Urothelium cell line (cell line): Measurements from ENCODE around the gene SLC33A1.
A peak's percentile ranks its signal among the peaks of the same experiment; 100 is the strongest.
"Not testable (repeated sequence)": the region's sequence is repeated elsewhere in the genome, so short reads cannot be mapped to it uniquely, and the experiment has no call there.

Experiments used
- DNase-seq: peaks from one replicate; pipeline ENCODE4 v3.0.0; 2011; ENCODE audit warnings: low spot score, mixed read lengths
- FAIRE-seq: peaks from 2 replicates; lab custom pipeline; 2011; peaks lifted over from hg19 to GRCh38; lab: Jason Lieb, UNC

SLC33A1 gene

DNA sequence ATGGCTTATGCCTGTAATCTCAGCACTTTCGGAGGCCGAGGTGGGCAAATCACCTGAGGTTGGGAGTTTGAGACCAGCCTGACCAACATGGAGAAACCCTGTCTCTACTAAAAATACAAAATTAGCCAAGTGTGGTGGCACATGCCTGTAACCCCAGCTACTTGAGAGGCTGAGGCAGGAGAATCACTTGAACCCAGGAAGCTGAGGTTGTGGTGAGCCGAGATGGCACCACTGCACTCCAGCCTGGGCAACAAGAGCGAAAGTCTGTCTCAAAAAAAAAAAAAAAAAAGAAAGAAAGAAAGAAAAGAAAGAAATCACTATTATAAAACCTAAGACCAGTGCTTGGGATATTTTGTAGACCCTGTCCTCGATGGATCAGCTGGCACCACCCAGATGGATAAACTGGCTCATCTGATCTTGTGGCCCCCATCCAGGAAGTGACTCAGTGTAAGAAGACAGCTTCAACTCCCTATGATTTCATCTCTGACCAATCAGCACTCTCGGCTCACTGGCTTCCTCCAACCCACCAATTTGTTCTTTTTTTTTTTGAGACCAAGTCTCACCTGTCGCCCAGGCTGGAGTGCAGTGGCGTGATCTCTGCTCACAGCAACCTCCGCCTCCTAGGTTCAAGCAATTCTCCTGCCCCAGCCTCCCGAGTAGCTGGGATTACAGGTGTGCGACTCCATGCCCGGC is 8.2 kb upstream of the SLC33A1 start:
- FAIRE-seq, DNase-seq: not testable (repeated sequence)

DNA sequence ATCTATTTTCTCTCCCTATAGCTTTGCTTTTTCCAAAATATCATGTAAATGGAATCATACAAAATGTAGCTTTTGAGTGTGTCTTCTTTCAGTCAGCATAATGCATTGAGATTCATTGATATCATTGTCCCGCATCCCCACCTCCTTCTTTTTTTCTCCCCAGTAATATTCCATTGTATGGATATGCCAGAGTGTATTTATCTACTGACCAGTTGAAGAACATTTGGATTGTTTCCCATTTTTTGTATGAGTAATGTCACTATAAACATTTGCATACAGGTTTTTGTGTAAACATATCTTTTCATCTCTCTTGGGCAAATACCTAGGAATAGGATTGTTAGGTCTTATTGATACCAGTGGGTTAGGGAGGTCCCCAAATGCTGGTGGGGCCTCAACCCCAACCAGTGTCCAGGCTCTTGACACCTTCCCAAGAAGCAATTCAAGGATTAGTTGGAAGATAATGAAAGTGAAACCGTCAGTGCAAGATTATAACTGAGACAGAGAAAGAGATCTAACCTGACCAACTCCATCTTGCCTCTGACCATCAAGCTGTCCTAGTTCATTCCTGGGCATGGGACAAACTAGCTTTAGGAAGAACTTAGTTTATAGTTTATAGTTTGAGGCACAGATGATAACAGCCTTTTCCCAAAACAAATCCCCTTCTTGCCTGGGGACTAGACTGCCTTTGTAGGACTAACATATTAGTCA is 7.4 kb upstream of the SLC33A1 start:
- FAIRE-seq (no peak), DNase-seq (no peak)

DNA sequence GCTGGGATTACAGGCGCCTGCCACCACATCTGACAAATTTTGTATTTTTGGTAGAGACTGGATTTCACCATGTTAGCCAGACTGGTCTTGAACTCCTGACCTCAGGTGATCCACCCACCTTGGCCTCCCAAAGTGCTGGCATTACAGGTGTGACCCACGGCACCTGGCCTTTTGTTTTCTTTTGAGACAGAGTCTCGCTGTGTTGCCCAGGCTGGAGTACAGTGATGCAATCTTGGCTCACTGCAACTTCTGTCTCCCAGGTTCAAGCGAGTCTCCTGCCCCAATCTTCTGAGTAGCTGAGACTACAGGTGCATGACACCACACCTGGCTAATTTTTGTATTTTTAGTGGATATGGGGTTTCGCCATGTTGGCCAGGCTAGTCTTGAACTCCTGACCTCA is 6.2 kb upstream of the SLC33A1 start:
- not testable (repeated sequence) for DNase-seq, FAIRE-seq

DNA sequence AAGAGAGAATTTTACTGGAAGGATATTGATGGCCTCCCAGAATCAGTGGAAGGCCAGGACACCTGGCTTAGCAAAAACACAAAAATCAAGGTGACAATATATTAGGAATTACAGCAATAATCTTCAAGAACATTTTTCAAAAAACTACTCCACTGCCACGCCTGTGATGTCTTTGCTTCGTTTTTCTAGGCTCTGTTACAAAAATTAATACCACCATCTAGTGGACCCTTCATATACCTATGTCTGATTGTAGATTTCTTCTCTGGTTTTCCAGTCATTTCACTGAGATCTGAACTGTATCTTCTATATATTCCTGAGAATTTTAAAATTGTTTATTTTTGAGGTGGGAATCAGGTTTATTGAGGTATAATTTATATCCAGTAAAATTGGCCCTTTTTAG is 5.6 kb upstream of the SLC33A1 start:
- DNase-seq (peak; percentile 7), FAIRE-seq (no peak)

DNA sequence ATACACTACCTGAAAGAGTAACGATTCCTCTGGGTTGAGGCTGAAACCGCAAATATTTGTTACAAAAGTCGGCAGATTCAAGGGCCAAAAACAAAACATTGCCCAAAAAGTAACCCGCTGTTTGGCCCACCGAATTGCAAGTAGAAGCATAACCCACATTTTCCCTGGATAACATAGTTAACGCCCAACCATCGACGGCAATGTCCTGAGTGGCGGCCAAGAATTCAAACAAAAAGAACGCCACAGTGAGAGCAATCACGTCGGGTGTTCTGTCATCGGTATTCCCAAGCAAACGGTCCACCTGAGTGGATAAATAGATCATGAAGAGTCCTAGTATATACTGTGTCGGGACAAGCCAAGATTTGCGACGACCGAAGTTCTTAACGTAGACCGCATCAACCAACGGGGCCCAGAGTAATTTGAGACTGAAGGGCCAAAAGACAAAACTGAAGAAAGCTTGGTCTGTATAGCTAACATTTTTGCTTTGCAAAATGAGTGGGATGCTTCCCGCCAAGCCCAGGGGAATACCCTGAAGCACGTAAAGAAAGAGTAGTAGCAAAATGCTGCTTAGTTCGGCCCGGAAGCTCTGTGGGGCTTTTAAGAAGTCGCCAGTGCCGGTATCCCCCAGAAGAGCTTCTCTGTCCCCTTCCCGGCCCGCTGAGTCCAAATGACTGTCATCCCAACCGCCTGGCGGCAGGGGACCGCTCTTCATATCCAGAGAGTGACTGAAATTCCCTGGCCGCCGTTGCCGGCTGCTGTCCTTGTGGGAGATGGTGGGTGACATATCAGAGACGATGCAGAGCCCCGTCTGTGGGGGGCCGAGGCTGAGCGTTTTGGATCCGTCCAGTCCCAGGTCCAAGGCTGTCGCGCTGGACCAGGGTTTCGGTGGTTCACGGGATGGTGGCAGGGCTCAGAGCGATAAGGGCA is 750 bp downstream of the SLC33A1 start:
- FAIRE-seq (no peak), DNase-seq (peak; percentile 11)

DNA sequence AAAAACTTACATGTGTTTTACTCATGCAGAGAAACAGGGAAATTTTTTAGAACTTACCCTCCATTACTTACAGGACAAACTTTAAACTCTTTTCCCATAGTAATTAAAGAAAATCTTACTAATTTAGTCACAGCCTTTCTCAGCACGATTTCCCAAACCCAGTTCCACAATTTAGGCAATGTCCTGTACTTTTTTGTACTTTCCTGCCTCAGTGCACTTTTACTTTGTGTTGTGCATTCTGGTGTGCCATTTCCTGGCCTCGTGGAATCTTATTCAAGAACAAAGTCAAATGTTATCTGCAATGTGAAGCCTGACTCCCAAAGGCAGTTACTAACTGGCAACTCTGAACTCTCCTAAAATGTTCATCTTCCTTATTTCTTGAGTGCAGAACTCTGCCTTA is 1.9 kb downstream of the SLC33A1 start:
- FAIRE-seq = no peak
- DNase-seq = no peak

DNA sequence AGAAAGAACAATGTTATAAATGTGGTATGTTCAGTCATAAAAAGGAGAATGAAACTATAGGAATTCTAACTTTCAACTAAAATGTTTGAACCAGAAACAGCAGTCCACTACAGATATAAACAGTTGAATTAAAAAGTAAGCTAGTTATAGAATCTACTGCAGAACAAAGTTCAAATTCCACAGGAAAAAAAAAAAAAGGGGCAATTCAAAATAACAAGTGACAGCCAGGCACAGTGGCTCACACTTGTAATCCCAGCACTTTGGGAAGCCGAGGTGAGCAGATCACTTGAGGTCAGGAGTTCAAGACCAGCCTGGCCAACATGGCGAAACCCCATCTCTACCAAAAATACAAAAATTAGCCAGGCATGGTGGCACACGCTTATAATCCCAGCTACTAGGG is 4.8 kb downstream of the SLC33A1 start:
- DNase-seq, FAIRE-seq: not testable (repeated sequence)

DNA sequence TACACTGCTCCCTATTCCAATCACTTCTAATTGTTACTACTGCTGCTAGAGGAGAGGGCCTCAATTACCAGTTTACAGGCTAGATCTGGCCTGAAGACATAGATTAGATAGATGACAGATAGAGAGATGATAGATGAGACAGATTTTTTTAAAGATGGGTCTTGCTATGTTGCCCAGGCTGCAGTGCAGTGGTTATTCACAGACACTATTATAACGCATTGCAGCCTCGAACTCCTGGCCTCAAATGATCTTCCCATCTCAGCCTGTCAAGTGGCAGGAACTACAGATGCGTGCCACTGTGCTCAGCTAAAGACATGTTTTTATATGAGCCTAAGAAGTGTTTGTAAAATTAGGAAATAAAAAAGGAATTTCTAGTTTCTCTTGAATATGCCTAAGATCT is 6.2 kb downstream of the SLC33A1 start:
- FAIRE-seq (no peak), DNase-seq (no peak)

DNA sequence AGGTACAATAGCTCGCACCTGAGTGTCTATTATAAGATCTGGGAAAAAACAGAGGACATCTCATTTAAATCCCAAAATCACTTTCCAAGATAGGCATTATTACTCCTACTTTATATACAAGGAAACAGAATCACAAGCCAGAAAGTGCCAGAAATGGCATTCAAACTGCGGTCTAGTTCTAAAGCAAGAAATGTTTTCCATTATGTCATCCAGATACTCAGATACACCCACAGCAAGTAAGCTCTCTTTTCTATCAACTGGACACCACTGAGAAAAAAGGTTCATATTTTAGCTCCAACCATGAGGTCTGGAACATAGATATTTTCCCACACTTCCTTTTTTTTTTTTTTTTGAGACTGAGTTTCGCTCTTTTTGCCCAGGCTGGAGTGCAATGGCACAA is 8.1 kb downstream of the SLC33A1 start:
- FAIRE-seq (no peak), DNase-seq (no peak)

DNA sequence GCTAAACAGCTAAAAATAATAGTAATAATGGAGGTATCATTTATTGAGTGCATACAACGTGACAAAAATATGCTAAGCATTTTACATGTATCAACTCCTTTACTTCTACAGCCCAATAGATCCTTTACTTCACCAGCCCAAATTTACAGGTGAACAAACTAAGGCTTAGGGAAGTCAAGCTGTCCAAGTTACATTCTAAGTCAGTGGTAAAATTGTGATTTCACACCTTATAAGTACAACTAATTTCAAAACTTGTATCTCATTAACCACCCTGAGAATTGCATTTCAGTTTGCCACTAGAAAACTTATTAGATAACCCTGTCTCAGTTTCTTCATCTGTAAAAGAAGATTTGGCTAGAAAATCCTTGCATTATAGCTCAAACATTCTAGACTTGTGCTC is 10.7 kb downstream of the SLC33A1 start:
- DNase-seq (no peak), FAIRE-seq (no peak)

DNA sequence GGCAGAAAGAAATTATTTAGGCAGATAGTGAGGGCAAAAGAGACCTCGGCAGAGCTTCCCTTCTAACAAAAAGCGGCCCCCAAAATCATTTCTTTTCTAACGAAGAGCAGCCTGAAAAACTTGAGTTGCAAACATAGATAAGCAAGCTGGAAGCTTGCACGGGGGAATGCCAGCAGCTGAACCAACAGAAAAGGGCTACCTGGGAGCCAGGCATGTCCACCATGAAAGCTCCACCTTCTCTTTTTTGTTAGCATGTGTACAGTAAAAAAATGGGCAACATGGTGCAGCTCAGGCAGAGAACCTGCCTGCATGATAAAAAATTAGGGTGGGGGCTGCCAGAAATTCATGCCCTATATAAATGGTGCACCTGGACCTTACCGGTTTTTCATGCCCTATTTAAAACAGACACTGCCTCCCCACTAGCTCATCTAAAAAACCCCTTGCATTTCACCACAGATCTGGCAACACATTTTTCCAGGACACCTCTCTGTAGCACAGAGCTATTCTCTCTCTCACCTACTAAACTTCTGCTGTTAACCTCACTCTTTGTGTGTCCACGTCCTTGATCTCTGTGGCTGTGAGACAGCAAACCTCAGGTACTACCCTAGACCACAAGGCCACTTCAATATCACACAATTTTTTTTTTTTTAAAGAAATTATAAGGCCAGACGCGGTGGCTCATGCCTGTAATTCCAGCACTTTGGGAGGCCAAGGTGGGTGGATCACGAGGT is 18.7 kb downstream of the SLC33A1 start:
- DNase-seq (no peak), FAIRE-seq (no peak)

DNA sequence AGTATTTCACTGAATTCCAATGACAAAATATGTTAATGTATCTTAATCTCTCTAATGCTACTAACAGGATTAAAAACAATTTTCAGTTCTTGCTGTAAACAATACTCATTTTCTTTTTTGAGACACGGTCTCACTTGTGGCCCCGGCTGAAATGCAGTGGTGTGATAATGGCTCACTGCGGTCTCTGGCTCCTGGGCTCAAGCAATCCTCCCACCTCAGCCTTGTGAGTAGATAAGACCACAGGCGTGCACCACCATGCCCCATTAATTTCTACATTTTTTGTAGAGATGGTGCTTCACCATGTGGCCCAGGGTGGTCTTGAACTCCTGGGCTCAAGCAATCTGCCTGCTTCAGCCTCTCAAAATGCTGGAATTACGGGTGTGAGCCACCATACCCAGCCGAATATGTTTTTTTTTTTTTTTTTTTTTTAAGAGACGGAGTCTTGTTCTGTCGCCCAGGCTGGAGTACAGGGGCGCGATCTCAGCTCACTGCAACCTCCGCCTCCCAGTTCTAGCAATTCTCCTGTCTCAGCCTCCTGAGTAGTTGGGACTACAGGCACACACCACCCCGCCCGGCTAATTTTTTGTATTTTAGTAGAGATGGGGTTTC is 25.6 kb downstream of the SLC33A1 start:
- FAIRE-seq, DNase-seq: not testable (repeated sequence)

DNA sequence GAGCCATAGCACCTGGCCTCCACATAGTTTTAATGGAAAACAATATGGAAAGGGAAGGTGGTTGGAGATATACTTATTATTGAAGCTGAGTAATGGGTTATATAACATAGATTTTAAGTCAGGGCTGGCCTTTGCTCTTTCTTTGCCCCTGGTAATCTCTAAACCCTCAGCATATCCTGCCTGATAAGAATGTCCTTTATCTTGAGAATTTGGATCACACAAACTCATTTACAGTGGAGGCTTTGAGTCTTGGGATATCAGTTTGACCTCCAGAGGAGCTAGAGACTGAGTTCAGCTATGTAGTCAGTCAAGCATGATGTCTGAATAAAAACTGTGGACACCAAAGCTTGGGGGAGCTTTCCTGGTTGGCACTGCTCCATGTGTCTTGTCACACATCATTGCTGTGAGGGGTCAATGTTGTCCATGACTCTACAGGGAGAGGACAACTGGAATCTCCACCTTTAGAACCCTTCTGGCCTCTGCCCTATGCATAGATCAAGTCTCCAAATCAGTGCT is 39.1 kb downstream of the SLC33A1 start:
- FAIRE-seq = no peak
- no peak for DNase-seq

DNA sequence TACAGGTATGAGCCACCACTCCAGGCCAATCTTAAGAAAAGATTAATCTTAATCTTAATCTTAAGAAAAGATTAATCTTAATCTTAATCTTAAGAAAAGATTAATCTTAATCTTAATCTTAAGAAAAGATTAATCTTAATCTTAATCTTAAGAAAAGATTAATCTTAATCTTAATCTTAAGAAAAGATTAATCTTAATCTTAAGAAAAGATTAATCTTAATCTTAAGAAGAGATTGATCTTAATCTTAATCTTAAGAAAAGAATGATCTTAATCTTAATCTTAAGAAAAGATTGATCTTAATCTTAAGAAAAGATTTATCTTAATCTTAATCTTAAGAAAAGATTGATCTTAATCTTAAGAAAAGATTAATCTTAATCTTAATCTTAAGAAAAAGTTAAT is 41.0 kb downstream of the SLC33A1 start:
- DNase-seq, FAIRE-seq: not testable (repeated sequence)

DNA sequence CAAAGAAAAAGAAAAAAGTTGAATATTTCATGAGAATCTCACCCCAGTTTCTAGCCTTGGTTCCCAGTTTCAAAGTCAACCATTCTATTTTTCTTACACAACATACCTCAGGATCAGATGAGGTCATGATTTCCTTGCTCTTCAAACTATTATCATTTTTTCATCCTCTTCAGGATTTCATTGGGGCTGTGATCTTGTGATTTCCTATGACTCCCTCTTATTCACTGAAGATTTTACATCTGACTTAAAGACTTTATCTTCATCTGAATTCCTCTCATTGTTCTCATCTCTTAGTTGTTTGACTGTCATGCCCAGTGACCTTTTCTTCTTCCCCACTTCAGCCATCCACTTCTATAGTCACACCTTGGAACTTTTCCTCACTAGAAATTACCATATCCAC is 45.0 kb downstream of the SLC33A1 start:
- no peak for DNase-seq

DNA sequence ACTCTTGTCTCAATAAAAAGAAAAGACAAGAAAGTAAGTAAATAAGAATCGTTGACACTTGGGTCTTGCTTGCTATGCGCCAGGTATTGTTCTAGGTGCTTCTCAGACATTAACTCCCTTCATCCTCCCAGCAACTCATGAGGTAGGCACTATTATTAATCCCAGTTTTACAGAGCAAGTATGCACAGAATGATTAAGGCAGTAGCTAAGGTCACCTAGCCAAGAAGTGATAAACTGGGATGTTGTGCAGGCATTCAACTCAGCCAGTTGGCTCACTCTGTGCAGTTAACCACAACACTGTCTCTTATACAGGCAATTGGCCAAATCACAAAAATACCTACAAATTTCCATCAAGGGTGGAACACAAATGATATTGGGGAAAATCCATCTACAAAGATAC is 46.4 kb downstream of the SLC33A1 start:
- FAIRE-seq (no peak), DNase-seq (no peak)

More for the DNA sequence above, 45.0 kb downstream of the SLC33A1 start:
- no peak for FAIRE-seq

DNA sequence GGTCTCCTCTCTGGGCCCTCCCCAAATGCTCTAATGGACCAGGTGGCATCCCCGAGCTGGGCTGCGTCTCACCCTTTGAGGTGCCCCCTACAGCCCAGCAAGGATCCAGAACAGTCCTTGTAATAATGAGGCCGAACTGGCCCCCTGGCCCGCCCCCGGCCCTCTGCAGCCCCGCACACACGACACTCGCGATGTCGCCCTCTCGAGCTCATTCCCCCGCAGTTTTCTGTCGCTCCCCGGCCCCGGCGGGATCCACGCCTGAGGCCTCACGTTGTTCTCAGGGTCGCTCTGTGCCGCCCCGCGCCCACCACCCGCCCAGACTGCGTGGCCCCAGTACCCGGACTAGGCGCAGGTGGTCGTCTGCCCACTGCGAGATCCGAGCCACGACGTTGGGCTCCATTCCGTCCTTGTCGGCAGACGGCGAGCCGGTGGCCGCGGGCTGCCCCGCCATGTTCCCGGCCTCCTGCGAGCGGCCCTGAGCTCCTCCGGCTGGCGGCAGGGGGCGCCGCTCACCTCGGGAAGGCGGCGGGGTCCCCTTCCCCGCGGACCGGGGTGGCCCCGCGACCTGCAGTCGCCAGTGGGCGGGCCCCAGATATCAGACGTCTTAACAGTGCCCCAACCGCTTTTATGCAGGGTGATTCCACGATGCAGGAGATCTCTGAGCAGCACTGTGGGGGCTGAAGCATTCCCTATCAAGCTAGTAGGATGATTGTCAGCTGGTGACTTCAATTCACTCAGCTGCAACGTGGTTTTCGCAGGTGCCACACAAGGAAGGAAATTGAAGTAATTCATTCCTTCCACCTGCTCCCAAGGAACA is 48.2 kb downstream of the SLC33A1 start, which contains the start of gene C3orf33:
C3orf33 (minus strand) TSS at position 477 of the 817 bp plus-strand sequence; CDS start at position 451, 26 bp downstream.
- FAIRE-seq (no peak), DNase-seq (peak; percentile 80)

DNA sequence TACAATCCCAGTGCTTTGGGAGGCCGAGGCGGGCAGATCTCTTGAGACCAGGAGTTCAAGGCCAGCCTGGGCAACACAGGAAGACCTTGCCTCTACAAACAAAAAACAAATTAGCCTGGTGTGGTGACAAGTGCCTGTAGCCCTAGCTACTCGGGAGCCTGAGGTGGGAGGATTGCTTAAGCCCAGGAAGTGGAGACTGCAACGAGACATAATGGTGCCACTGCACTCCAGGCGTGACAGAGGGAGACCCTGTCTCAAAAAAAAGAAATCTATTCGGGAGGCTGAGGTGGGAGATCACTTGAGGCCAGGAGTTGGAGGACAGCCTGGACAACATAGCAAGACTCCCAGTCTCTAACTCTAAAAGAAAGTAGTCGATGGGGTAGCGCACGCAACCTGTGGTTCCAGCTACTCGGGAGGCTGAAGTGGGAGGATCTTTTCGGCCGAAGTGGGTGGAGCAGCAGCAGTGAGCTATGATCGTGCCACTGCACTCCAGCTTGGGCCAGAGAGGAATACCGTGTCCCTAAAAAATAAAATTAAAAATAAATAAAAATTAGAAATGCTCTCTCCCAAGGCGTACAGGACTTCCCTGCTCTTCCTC is 48.9 kb downstream of the SLC33A1 start:
- no peak for FAIRE-seq

DNA sequence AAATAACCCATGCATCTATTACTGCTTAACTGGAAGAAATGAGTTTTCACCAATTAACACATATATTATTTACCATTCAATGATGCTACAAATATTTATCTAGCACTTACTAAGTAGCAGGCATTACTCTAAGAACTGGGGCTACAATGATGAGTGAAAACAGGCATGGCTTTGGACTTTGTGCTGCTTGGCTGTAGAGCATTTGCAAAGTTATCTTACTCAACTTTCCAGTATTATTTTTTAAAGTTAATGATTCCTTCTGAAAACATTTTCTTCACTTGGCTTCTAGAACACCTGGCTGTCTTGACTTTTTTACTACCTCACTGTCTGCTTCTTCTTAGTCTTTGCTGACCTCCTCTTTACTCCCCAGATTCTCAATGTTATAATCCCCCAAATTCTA is 49.9 kb downstream of the SLC33A1 start:
- FAIRE-seq = no peak
- no peak for DNase-seq

More for the DNA sequence above, 48.9 kb downstream of the SLC33A1 start:
- DNase-seq = no peak
